Jurkat, Clone E6-1 (cell line): ENCODE data around the gene EIF3K.
A peak's percentile ranks its signal among the peaks of the same experiment; 100 is the strongest.

Experiments used
- DNase-seq: peaks from one replicate; pipeline ENCODE4 v3.0.0-alpha.2; 2011; ENCODE audit warnings: low read depth, low spot score
- H3K4me3 ChIP-seq: 2 replicates; pipeline ENCODE4 v1.5.1; 2011; ENCODE audit warnings: mild to moderate bottlenecking, low read length, control low read depth, moderate library complexity

The EIF3K gene

DNA sequence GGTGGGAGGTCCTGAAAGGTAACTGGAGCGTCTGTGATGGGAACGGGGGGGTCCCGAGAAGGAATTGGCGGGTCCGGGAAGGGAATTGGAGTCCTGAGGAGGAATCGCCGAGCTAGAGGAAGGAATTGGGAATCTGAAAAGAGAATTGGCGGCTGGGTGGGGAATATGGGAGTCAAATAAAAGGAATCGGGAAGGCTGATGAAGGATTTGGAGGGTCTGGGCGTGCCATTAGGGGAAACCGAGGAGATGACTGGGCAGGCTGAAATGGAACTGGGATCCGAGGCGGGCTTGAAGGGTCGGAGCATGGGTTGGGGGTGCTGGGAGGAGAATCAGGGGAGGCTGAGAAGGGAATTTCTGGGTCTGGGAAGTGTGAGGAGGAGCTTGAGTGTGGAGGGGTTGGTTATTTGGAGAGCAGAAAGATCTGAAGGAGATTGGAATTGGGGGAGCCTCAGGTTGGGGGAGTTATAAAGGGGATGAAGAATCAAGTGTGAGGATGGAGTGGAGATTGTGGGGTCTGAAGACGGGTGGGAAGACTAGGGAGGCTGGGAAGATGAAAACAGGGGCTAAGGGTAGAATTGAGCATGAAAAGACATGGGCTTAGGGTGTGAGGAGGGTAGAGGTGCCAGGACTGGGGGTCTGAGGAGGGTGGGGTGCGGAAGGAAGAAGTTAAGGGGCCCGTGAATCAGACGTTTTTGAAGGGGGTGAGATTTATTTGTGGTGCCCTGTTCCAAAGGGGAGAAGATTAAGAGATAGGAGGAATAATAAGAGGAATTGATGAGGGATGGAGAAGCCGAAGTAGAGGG, 29.2 kb downstream of the EIF3K start:
- H3K4me3 ChIP-seq = peak overlapping the region; percentile 83
- DNase-seq = no peak

- peak overlapping the region; percentile 83 for H3K4me3 ChIP-seq
- DNase-seq = no peak
These were observed 29.8 kb downstream of the EIF3K start for GRCh38 chr19:38648769-38649304.

DNA sequence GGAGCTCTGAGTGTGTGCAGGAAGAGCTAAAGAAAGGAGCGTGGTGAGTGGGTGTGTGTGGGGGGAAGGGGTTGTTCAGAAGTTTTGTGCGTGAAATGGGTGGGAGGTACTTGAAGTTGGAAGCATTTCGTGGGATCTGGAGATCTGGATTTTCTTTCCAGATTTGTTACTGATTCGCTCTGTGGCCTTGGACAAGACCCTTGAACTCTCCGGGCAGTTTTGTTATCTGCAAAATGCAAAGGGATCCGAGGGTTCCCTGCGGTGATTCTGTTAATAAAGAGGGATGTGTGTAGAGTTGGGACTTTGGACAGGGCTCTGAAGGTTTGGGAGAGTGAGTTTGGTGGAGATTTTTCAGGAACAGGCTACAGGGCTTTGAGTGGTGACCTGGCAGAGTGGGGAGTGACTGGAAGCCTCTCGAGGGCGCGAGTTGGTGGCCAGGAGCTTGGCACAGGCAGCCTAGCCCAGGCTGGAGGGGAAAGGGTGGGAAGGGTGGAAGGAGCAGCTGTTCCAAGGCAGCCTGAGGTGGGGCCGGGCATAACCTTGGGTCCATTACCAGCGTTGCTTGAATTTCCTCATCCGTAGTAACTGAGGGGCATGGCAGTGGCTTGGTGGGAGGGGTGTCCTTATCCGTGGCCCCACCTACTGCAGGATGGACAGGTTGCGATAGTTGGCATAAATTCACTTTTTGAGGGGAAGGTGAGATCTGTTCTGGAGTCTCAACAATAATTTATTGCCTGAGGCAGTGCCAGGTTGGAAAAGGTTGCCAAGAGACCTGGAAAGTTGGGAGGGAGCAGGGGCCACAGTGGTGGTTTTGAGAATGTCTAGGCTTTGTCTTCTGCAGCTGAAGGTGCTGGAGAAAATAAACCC, 30.6 kb downstream of the EIF3K start:
- no peak for DNase-seq
- H3K4me3 ChIP-seq = no peak overlapping the region

DNA sequence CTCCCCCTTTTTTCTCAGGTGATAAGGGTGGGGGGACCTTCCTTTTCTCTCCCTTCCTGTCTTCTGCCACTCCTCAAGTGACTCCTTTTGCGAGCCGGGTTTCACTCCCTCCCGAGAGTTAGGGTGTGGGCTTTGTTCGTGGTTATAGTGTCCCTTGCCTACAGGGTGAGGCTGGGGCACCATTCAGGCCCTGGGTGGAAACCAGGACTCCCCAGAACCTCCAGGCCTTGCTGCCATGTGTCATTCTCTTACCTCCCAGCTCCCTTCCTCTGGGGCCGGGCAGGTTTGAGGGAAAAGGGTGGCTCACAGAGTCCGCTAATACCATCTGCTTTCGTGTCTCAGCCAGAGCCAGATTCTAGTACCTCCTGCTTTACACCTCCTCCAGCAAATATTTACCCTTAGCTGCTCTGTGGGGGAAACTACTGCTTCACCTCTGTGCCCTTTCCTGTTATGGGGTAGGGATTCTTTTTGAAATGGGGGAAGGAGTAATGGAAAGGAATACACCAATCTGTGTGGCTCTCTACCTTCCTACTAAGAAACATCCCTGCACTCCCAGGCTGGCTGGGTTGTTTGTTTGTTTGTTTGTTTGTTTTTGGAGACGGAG, 31.3 kb downstream of the EIF3K start:
- DNase-seq = no peak
- no peak overlapping the region for H3K4me3 ChIP-seq

GRCh38 chr19:38650911-38651584, 32.1 kb downstream of the EIF3K start:
- H3K4me3 ChIP-seq = no peak overlapping the region
- no peak for DNase-seq

GRCh38 chr19:38653028-38653571, 34.1 kb downstream of the EIF3K start:
- no peak for DNase-seq

GRCh38 chr19:38654628-38655055, 35.7 kb downstream of the EIF3K start:
- H3K4me3 ChIP-seq = no peak overlapping the region
- no peak for DNase-seq

More at GRCh38 chr19:38653028-38653571, 34.1 kb downstream of the EIF3K start:
- H3K4me3 ChIP-seq = no peak overlapping the region

- DNase-seq = no peak
- no peak overlapping the region for H3K4me3 ChIP-seq
These were observed 36.3 kb downstream of the EIF3K start for GRCh38 chr19:38655148-38655824.

GRCh38 chr19:38656171-38656981, 37.4 kb downstream of the EIF3K start:
- peak; percentile 91 for DNase-seq
- H3K4me3 ChIP-seq = no peak overlapping the region

- DNase-seq = no peak
- H3K4me3 ChIP-seq = no peak overlapping the region
These were observed 38.7 kb downstream of the EIF3K start for GRCh38 chr19:38657633-38658222.

DNA sequence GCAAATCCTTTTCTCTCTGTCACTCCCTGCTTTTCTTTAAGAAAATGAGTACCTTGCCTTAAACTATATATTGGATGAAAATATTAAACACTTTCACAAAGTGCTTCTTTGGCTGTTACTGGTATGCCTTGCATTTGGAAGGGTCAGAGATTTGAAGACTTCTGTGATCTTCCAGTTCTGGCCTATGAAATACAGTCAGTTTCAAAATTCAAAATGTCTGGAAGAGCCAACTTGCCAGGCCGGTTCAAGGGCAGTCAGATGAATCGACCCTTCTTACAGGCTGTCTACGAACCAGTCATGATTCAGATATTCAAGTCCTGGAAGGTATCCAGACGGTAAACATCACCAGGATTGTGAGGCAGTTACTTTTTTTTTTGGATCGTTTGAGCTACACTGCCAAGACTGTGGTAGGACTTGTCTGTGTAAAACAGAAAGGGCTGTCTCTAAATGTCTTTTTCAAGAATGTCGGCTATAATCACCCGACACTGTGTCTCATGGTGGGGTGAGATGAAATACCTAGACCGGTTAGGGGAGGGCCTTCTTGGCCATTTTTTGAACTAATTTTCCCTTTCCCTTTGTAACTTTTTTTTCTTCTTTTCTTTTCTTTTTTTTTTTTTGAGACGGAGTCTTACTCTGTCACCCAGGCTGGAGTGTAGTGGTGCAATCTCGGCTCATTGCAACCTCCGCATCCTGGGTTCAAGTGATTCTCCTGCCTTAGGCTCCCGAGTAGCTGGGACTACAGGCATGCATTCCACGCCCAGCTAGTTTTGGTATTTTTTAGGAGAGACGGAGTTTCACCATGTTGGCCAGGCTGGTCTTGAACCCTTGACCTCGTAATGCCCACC, 39.7 kb downstream of the EIF3K start:
- no peak overlapping the region for H3K4me3 ChIP-seq
- no peak for DNase-seq

DNA sequence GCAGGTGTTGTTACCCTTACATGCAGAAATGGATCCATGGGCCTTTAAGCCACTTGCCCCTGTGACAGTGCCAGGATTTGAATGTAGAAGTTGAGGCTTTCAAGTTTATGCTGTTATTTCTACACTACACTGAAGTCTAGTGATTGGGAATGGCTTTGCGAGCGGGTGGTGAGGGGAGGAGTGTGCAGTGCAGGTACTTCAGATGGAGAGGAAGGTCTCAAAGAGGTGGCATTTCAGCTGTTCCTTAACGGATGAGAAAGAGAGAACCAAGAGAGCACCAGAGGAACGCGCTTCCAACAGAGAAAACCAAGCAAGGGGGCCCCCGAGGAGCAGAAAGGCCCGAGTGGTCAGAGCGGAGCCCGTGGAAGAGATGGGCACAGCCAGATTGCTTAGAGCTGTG, 41.7 kb downstream of the EIF3K start:
- no peak overlapping the region for H3K4me3 ChIP-seq
- DNase-seq = no peak

GRCh38 chr19:38661136-38661535, 42.1 kb downstream of the EIF3K start:
- no peak for DNase-seq

GRCh38 chr19:38661996-38662395, 43.0 kb downstream of the EIF3K start:
- DNase-seq = no peak

More at GRCh38 chr19:38661136-38661535, 42.1 kb downstream of the EIF3K start:
- H3K4me3 ChIP-seq = no peak overlapping the region

DNA sequence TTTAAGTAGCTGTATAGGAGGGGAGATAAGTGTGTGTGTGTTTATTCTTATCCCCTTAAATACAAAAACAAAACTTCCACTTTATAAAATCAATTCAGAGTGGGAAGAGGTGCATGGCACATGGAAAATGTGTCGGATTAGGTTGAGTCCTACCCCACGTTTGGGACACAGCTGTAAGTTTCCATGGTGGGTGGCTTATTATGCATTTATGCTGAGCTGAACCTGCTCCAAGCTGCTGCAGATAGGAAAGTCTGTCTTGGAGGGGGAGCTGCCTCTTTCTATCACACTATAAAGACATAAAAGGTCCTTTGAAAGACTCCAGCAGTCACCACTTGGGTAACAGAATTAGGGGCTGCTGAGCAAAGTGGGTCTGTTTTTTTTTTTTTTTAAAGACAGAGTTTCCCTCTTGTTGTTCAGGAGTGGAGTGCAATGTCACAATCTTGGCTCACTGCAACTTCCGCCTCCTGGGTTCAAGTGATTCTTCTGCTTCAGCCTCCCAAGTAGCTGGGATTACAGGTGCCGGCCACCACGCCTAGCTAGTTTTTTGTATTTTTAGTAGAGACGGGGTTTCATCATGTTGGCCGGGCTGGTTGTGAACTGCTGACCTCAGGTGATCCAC, 43.7 kb downstream of the EIF3K start:
- no peak for DNase-seq
- no peak overlapping the region for H3K4me3 ChIP-seq

More at GRCh38 chr19:38661996-38662395, 43.0 kb downstream of the EIF3K start:
- H3K4me3 ChIP-seq = no peak overlapping the region

- DNase-seq = no peak
- H3K4me3 ChIP-seq = no peak overlapping the region
These were observed 44.2 kb downstream of the EIF3K start for GRCh38 chr19:38663156-38663651.
